Measurements from ENCODE around the gene GOLGA6L10. TPM values are rescaled to one million over a fixed set of nuclear protein-coding genes. Genes with fewer than 3 reads are reported as not detected.
"Not testable (repeated sequence)": the region's sequence is repeated elsewhere in the genome, so short reads cannot be mapped to it uniquely, and the experiment has no call there.

Gene GOLGA6L10
- total RNA-seq, 1 experiment from 2014 or later, result 2.0 TPM

DNA sequence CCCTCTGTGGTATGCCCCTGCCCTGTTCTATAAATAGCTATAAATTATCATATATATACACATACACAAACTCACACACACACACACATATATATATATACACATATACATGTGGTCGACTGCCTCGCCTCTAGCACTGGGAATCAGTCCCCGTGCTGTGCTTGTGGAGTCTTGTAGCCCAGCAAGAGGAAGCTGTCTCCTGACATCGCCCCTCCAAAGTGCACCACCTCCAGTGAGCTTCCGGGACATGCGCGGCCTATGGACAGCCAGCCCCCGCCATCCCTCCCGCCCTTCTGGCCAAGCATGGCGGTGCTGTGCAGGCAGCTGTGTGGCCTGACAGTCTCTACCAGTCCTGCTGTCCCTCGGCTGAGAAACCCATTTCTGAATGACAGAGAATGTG, 11.2 kb downstream of the GOLGA6L10 start:
- not testable (repeated sequence) for H4K20me1 ChIP-seq (ENCODE audit: insufficient read depth, low read depth, low read length); DNase-seq; H3K9ac ChIP-seq (ENCODE audit: low read length); H3K4me1 ChIP-seq (ENCODE audit: low read length); H3K4me3 ChIP-seq (ENCODE audit: low read length); H3K79me2 ChIP-seq (ENCODE audit: low read length); H3K9me3 ChIP-seq (ENCODE audit: low read length); H3K9me2 ChIP-seq (replicated peaks; ENCODE audit: insufficient read depth, low read length); H3K4me2 ChIP-seq (ENCODE audit: low read depth, low read length, poor library complexity, severe bottlenecking); H3K27ac ChIP-seq (ENCODE audit: low read length); H3K36me3 ChIP-seq (ENCODE audit: insufficient read depth, low read length); H2AFZ ChIP-seq (ENCODE audit: low read length); H3K27me3 ChIP-seq (ENCODE audit: low read length)

DNA sequence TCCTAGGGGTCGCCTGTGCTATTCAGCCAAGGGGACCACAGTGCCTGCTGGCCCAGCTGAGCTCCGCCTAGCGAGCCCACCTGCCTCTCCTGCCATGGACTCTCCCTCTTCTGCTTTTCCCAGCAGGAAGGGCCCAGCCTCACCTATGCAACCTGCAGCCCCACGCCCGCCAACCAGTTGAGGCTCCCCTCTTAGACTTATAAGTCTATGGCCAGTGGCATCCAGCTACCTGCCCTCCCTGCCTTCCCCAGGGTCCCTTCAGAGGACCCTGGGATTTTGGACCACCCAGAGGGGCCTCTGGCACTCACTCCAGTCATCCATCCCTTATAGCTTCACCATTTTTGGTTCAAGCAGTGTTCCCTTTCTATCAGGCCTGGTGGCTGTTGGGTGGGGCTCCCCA, 12.2 kb downstream of the GOLGA6L10 start:
- DNase-seq; H3K36me3 ChIP-seq (ENCODE audit: insufficient read depth, low read length): not testable (repeated sequence)

DNA sequence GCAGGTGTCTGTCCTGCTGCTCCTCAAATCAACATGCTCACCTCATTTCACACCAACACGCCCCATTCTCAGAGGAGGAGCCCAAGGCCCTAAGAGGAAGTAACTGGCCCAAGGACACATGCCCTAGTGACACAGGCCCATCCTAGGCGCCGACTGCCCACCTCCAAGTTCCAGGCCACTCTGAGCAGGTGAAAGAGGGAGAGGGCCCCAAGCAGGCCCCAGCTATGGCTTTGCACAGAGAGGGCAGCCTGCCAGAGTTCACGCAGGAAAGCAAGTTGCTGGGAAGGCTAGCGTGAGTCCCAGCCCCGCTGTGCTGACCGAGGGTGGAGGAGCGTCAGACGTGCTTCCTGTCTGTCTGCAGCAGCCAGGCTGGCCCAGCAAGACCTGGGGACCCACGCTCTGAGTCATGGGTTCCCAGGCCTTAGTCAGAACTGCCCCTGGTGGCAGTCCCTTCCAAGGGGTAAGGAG, 13.1 kb downstream of the GOLGA6L10 start:
- H4K20me1 ChIP-seq (ENCODE audit: insufficient read depth, low read depth, low read length); H3K4me3 ChIP-seq (ENCODE audit: low read length); H3K27me3 ChIP-seq (ENCODE audit: low read length); H2AFZ ChIP-seq (ENCODE audit: low read length); H3K79me2 ChIP-seq (ENCODE audit: low read length); H3K4me2 ChIP-seq (ENCODE audit: low read depth, low read length, poor library complexity, severe bottlenecking); DNase-seq; H3K4me1 ChIP-seq (ENCODE audit: low read length); H3K9me3 ChIP-seq (ENCODE audit: low read length); H3K9ac ChIP-seq (ENCODE audit: low read length); H3K27ac ChIP-seq (ENCODE audit: low read length); H3K36me3 ChIP-seq (ENCODE audit: insufficient read depth, low read length); H3K9me2 ChIP-seq (replicated peaks; ENCODE audit: insufficient read depth, low read length): not testable (repeated sequence)

More for the DNA sequence above, 12.2 kb downstream of the GOLGA6L10 start:
- H2AFZ ChIP-seq (ENCODE audit: low read length); H3K9me2 ChIP-seq (replicated peaks; ENCODE audit: insufficient read depth, low read length); H3K4me2 ChIP-seq (ENCODE audit: low read depth, low read length, poor library complexity, severe bottlenecking); H3K9me3 ChIP-seq (ENCODE audit: low read length); H4K20me1 ChIP-seq (ENCODE audit: insufficient read depth, low read depth, low read length); H3K79me2 ChIP-seq (ENCODE audit: low read length); H3K9ac ChIP-seq (ENCODE audit: low read length); H3K27me3 ChIP-seq (ENCODE audit: low read length); H3K4me1 ChIP-seq (ENCODE audit: low read length); H3K27ac ChIP-seq (ENCODE audit: low read length); H3K4me3 ChIP-seq (ENCODE audit: low read length): not testable (repeated sequence)

DNA sequence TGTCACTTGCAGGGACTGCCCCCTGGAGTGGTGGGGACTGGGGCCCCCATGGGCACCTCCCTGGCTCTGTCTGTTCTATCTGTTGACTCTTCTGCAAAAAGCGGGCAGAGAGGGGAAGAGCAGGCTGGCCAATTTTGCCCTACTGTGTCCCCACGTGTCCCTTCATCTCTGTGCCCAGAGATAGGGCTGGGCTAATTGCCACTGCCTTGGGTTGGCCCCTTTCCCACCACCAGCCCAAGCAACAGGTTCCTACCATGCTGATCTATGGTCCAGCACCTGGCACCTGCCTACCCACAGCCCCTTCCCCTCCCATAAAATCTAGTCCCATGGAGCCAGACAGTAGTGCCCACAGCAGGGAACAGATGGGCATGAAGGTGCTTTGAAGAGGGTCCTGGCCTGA, 14.3 kb downstream of the GOLGA6L10 start:
- H3K27ac ChIP-seq (ENCODE audit: low read length); H3K9me2 ChIP-seq (replicated peaks; ENCODE audit: insufficient read depth, low read length); H3K9me3 ChIP-seq (ENCODE audit: low read length); DNase-seq; H4K20me1 ChIP-seq (ENCODE audit: insufficient read depth, low read depth, low read length); H3K9ac ChIP-seq (ENCODE audit: low read length); H3K79me2 ChIP-seq (ENCODE audit: low read length); H3K27me3 ChIP-seq (ENCODE audit: low read length); H2AFZ ChIP-seq (ENCODE audit: low read length); H3K4me1 ChIP-seq (ENCODE audit: low read length); H3K4me3 ChIP-seq (ENCODE audit: low read length); H3K36me3 ChIP-seq (ENCODE audit: insufficient read depth, low read length); H3K4me2 ChIP-seq (ENCODE audit: low read depth, low read length, poor library complexity, severe bottlenecking): not testable (repeated sequence)

DNA sequence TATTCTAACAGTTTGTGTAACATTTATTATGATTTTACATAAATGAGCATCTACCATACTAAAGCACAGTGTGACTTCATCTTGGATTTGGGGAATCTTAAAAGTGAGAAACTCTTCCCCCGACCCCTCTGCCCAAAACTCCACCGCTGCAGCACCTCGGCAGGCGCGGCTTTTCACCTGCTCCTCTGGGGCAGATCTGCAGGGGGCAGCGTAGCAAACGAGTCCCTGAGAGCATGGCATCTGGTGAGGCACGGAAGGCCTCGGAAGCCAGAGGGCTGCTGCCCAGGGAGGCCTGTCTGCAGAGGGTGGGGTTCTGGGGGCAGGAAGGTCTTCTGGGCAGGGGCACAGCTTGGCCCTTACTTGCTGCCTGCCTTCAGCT, 14.7 kb downstream of the GOLGA6L10 start:
- not testable (repeated sequence) for H3K36me3 ChIP-seq (ENCODE audit: insufficient read depth, low read length); H3K4me3 ChIP-seq (ENCODE audit: low read length); H3K79me2 ChIP-seq (ENCODE audit: low read length); H3K27me3 ChIP-seq (ENCODE audit: low read length); H3K4me2 ChIP-seq (ENCODE audit: low read depth, low read length, poor library complexity, severe bottlenecking); H2AFZ ChIP-seq (ENCODE audit: low read length); H3K9ac ChIP-seq (ENCODE audit: low read length); H4K20me1 ChIP-seq (ENCODE audit: insufficient read depth, low read depth, low read length); H3K4me1 ChIP-seq (ENCODE audit: low read length); H3K9me2 ChIP-seq (replicated peaks; ENCODE audit: insufficient read depth, low read length); H3K27ac ChIP-seq (ENCODE audit: low read length); DNase-seq; H3K9me3 ChIP-seq (ENCODE audit: low read length)

DNA sequence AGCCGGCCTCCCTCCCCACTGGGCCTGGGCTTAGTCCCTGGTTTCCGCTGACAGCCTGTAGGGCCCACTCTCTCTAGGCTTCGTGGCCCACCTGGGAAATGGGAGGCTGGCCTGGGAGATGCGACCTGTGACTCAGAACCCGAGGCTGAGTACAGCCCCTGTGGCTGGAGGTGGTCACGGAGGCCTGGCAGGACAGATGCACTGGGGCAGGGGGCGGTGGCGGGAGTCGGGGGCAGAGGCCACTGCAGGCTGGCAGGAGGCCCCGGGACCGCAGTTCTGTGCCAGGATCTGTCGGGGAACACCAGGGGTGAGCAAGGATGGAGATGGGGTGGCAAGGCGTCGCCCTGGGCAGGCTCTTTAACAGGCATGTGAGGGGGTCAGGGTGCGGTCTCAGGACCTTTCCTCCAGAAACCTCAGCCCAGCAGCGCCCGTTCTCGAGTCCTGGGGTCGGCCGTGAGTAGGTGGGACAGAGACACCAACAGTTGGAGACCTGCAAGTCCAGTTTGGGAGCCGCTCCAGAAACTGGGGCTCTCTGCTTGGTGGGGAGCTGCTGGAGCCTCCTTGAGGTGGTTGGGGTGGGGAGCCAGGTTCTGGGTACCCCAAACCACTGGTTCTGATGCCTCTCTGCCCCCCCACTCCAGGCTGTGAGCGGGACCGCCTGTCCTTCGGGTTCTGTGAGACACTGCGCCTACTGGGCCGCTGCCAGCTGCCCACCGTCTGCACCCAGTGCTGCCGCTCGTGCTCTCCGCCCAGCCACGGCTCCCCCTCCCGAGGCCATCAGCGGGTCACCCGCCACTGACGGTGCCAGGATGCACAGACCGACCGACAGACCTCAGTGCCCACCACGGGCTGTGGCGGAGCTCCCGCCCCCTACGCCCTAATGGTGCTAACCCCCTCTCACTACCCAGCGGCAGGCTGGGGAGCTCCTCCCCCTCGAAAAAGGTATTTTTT, 15.4 kb downstream of the GOLGA6L10 start:
- H3K4me2 ChIP-seq (ENCODE audit: low read depth, low read length, poor library complexity, severe bottlenecking); H3K27ac ChIP-seq (ENCODE audit: low read length); H3K4me1 ChIP-seq (ENCODE audit: low read length): not testable (repeated sequence)

DNA sequence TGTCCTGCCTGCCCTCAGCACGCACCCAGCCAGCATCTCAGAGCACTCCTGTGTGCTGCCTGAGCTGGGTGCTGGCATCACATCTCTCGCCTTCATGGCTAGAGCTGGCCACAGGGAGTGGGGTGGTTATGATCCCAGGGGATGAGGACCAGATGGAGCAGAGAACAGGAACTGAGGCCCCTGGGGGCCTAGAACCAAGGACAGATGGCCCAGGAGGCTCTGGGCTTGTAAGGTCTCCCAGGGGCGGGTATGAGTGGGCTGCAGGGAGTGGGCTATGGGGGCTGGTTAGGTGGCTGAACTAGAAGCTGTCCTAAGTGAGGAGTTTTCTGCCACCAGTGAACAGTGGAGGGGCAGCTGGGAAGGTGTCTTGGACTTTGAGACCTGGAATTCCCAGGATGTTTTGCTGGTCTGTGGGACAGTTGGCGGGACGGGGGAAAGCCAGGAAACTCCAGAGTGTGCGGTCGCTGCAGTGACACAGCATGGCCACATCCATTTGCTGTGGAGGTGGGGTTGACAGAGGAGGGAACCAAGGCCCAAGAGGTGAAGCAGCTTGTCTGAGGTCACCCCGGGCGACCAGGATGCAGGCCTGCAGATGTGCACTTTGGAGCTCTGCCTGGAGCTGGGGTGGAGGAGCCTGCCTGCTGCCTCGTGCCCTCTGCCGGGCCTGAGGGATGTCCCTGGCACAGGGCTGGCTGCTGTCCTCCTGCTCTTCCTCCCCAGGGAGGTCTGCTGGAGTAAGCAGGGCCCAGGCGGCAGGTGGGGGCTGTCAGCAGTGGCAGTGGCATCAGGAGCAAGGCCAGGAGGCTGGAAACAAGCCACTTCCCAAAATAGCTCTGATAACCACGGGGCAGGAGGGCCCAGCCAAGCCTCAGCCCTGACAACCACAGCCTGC, 16.3 kb downstream of the GOLGA6L10 start:
- H3K9me3 ChIP-seq (ENCODE audit: low read length); H3K9me2 ChIP-seq (replicated peaks; ENCODE audit: insufficient read depth, low read length); DNase-seq; H3K9ac ChIP-seq (ENCODE audit: low read length); H3K36me3 ChIP-seq (ENCODE audit: insufficient read depth, low read length); H4K20me1 ChIP-seq (ENCODE audit: insufficient read depth, low read depth, low read length); H3K4me2 ChIP-seq (ENCODE audit: low read depth, low read length, poor library complexity, severe bottlenecking); H2AFZ ChIP-seq (ENCODE audit: low read length); H3K4me1 ChIP-seq (ENCODE audit: low read length); H3K27ac ChIP-seq (ENCODE audit: low read length); H3K4me3 ChIP-seq (ENCODE audit: low read length); H3K79me2 ChIP-seq (ENCODE audit: low read length); H3K27me3 ChIP-seq (ENCODE audit: low read length): not testable (repeated sequence)

More for the DNA sequence above, 15.4 kb downstream of the GOLGA6L10 start:
- not testable (repeated sequence) for H2AFZ ChIP-seq (ENCODE audit: low read length); H3K36me3 ChIP-seq (ENCODE audit: insufficient read depth, low read length); H3K9me2 ChIP-seq (replicated peaks; ENCODE audit: insufficient read depth, low read length); H3K4me3 ChIP-seq (ENCODE audit: low read length); H4K20me1 ChIP-seq (ENCODE audit: insufficient read depth, low read depth, low read length); DNase-seq; H3K9ac ChIP-seq (ENCODE audit: low read length); H3K9me3 ChIP-seq (ENCODE audit: low read length); H3K27me3 ChIP-seq (ENCODE audit: low read length); H3K79me2 ChIP-seq (ENCODE audit: low read length)

DNA sequence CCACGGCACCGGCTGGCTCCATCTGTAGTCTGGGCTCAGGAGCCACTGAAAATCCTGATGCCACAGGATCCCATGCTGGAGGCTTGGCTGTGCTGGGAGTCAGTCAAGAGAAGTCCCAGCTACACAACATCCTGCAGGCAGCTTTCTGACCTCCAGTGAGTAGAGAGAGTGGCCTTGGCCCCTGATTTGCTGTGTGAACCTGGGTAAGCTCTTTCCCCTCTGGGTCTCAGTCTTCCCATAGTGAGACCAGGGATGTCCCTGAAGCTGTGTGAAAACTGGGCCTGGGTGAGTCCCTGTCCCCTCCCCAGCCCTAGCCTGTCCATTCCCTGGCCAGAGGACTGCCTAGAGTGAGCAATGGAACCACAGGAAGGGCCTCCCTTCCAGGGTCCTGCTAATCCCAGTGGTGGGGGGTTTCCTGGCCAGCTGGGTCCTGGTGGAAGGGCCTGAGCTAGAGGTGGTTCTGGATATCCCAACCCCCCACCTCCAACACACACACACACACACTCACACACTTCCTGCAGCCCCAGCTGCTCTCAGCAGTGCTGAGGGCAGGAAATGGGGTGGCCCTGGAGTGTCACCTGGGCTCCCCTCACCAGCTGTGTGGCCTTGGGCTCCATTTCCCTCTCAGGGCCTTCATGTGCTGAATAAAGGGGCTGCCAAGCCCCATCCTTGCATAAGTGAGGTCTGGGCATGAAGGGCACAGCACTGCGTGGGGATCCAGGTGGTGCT, 17.5 kb downstream of the GOLGA6L10 start:
- H2AFZ ChIP-seq (ENCODE audit: low read length); H3K9me2 ChIP-seq (replicated peaks; ENCODE audit: insufficient read depth, low read length); H3K4me2 ChIP-seq (ENCODE audit: low read depth, low read length, poor library complexity, severe bottlenecking); H3K4me1 ChIP-seq (ENCODE audit: low read length); H3K79me2 ChIP-seq (ENCODE audit: low read length); DNase-seq; H3K9me3 ChIP-seq (ENCODE audit: low read length); H3K27ac ChIP-seq (ENCODE audit: low read length); H3K4me3 ChIP-seq (ENCODE audit: low read length); H3K27me3 ChIP-seq (ENCODE audit: low read length); H4K20me1 ChIP-seq (ENCODE audit: insufficient read depth, low read depth, low read length); H3K36me3 ChIP-seq (ENCODE audit: insufficient read depth, low read length); H3K9ac ChIP-seq (ENCODE audit: low read length): not testable (repeated sequence)

Data from Karpas-422 (cell line).